ENCODE data around the gene SYT1.

SYT1 gene

DNA sequence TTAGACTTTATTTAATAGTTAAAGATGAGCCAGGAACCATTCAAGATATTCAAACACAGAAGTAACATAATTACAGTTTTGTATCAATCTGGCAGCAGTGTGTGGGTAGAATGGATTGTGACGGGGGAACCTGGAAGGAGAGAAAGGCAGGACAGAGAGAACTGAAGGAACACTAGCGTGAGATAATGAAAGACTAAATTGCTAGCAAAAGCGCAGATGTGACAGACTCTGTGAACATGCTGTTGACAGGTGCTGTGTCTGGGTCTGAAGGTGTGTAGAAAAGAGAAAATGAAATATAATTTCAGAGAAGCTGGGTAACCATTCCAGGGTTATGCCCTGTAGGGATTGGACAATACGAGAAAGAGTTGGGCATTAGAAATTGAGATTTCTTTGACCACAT lies 372.3 kb downstream of the SYT1 start:
- no peak for DNase-seq

DNA sequence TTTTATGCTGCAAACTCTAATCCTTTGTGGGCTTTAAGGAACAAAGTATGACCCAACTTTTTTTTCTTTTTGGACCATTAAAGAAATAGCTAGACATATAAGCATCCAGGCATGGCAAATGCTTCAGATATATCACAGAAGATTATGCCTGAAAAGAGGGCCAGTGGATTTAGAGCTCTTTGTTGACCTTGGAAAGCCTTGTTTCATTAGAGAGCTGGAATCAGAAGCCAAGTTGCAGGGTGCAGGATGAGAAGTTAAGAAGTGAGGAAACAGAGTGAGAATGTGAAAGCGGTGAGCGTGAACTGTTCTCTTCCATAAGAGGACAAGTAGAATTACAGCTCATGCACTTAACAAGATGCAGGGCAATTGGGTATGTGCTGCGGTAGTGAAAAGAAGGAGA lies 373.7 kb downstream of the SYT1 start:
- no peak for DNase-seq

DNA sequence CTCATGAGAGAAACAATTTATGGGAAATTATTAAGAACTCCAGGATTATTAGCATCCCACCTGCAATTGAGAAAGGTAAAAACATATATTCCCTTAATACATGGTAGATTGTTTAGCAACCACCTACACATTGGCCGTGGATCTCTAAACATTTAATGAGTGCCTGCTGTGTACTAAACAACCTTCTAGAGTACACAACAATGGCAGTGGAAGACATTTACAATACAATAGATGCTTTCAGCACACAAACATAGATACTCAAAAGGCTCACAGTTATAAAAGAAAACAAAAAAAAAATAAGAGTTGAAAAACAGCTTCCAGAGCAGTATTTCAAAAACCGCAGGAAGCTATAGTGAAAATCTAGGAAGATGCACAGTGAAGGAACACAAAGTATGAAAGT lies 382.9 kb downstream of the SYT1 start:
- no peak for DNase-seq

DNA sequence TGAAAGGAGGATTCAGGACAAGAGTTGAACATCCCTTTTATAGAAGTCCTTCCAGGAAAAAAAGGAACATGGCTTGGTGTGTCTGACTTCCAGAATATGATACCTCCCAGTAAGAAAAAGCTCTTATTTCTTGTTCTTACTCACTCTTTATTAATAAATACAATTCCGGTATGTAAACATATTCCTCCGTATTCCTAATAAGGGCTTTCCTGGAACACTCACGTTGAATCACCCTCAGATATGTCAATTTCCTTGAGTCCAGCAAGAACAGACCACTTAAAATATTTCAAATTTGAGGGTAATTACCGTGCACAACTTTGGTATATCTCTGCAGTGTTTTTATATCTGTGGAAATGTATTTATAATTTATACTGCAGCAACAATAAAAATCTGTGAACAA lies 385.6 kb downstream of the SYT1 start:
- no peak for DNase-seq

DNA sequence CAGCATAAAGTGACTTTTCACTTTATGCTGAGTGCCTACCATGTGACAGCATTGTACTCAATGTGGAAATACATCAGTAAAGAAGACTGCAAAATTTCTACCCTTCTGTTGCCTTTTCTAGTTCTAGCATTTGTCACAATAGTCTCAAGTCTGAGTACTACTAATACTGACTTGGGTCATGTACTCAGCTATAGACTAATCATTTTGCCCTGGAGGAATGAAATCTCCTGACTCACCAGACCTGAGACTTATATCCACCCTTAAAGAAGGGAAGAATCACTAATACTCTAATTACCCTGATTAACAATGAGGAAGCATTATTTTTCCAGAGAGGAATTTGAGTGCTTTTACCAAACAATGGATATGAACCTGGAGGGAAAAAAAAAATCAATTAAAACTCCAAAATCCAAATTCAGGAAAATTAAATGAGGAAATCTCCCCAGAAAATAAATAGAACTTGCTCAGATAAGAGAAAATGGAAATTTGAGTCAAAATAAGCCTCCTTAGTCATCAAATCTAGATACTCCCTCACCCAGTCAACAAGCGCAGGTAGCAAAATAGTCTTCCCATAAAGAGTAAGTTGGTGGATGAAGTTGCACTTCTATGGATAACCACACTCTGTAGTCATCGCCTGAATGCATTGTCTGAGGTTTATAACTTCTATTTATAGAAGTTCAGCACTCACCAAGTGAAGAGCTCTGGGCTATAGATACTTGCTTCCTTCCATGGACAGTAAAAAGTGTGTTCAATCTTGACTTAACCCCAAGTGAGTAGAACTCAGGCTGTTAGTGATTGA lies 386.6 kb downstream of the SYT1 start:
- no peak for DNase-seq

DNA sequence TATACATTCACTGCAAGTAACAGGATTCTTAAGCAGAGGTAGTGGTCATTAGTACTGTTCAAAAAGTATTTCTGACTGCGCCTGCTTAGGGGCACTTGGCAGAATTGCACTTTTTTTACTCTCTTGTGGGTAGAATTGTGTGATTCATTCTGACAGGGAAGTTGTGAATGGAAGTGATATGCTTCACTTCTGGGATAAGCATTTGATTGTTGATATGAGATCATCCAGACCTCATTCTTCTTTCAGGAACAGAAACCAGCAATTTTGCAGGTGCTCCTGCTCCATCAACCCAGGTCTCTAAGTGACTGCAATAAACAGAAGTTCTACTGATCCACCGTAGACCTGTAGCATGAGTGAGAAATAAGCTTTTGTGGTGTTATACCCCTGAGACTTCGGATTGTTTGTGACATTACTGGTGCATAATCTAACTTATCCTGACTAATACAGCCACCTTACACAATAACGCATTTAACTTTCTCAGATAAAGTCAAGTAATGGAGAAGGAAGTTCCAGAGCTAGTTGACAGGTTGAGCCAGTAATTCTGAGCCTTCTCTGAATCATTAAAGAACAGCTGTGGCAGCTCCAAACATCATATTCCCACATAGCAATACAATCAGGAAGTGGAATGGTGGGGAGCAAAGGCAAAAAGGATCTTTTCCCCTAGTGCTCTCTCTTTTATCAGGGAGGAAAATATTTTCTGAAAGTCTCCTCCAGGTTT lies 387.9 kb downstream of the SYT1 start:
- no peak for DNase-seq

DNA sequence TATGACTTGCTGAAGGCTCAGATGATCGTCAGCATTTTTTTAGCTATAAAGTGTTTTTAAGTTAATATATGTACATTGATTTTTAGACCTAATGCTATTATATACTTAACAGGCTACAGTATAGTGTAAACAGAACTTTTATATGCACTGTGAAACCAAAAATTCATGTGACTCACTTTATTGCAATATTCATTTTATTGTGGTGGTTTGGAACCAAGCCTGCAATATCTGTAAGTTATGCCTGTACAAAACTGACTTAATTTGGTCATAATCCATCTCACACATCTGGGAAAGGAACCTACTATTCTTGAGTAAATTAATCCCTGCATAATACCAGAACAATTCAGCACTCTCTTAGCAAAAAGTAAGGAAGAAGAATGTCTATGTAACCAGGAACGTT lies 390.7 kb downstream of the SYT1 start:
- DNase-seq, result peak; percentile 79

DNA sequence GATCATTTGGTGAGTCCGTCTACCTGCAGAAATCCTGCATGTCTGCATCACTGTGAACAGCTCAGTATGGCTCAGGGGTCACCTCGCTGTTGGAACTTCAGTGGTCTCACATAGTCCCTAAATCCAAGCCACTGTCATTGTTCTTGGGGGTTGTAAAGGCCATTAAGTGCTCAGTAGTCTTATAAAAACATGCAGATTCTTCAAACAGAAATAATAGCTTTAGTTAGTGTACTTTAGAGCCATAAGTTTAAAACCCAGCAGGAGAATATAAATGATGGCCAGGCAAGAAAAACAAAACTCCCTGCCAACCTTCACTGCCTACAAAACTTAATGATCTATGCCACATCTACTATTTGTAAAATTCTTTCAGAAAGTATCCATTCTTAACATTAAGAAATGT lies 396.3 kb downstream of the SYT1 start:
- DNase-seq, result no peak

DNA sequence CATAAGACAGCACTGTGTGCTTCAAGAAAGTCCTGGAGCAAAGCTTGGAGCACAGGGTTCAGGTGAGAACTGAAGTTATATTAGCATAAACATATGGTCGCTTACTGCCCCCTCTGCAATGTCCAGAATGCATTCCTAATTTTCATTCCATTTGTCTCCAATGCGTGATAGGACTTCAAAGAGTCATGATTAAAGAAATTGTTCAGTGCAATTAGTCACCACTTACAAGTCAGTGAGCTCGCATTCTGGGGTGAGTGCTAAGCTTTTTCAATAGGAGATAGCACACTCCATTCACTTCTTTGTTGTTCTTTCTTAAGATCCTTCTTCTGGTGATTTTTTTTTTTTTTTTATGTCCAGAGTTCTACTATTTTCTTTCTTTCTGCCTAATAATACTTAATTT lies 398.4 kb downstream of the SYT1 start:
- peak; percentile 34 for DNase-seq

DNA sequence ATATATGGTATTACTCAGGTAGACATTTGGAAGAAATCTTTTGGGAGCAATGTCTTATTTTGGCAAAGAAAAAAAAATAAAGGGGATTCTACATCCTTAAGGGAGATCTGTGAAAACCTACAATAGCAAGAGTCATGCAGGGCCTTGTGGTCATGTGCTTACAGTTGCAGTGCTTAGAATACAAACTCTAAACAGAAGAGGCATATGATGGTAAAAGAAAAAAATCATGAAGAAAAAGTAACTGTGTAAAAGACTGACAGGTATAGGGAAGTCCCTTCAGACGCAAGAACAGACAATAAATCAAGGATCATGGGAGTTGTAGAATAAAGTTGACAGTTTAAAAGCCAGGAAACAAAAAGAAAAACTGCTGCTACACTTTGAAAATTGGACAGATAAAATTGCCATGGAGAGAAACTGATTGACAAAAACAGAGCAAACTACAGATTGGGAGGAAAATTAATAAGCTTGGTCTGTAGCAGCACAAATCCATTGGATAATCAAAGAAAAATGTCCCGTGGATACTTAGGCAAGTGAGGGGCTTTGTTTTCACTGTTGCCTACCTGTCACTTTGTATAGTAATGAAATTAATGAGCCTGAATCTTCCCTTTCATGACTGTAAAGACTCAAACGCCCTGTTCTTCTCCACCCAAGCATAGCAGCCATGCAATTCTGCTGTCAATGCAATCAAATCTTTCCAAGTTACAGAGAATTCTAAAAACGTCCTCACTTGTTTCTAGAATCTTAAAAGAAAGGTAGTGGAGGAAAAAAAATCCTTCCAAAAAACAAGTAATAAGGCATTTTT lies 402.0 kb downstream of the SYT1 start:
- no peak for DNase-seq

DNA sequence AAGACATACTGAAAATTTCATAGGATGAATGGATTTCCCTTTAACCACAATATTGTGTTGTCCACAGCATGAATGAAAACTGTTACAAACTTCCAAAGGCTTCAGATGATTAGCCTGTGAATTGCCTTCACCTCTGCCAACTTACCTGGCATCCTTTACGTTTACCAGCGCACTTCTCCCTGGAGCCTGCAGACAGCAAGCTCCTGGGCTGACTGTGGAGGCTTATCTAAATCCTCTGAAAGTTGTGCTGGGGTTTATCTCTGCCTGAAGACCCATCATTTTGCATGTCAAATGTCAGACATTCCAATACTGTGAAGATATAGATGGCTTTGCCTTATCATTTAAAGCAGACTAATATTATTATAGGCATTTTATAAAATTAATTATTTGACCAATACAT lies 403.0 kb downstream of the SYT1 start:
- no peak for DNase-seq

DNA sequence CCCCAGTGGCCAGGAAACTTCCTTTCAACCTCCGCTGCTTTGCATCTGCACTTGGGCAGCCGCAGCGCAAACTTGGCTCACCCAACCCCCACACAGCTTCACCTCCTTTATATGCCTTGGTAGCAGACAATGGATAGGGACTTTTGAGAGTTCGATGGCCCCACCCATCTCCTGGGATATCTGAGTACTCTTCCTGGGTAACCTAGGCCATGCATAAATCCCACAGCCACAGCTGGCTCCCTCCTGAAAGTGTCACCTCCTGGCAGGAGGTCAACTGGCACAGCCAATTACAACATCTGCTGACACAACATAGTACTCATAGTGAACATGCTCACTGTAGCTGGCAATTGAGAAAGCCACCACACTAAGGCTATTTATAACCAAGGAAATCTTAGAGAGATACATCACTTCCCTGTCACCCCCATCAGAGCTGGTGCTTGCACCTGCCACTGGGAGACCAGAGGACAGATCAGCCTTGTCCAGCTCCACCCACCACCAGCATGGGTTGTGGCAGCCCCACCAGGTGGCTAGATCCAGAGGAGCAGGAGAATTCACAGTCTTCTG lies 410.0 kb downstream of the SYT1 start:
- no peak for DNase-seq

DNA sequence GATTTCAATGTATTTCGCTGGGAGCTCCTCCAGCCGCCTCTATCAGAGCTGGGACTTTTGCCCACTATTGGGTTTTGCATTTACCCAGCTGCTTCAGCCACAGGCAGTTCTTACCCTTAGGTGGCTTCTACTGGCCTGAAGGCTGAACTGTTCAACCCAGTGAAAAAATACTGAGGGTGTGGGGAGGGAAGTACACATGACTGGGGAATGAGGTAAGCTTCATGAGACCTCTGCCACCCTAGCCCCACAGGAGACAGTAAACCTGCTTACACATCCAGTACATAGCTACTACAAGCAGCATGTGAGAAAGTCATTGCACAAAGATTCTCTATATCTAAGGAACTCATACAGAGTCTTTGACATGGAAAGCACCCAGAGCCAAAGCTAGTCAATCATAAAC lies 411.1 kb downstream of the SYT1 start:
- DNase-seq, result no peak

DNA sequence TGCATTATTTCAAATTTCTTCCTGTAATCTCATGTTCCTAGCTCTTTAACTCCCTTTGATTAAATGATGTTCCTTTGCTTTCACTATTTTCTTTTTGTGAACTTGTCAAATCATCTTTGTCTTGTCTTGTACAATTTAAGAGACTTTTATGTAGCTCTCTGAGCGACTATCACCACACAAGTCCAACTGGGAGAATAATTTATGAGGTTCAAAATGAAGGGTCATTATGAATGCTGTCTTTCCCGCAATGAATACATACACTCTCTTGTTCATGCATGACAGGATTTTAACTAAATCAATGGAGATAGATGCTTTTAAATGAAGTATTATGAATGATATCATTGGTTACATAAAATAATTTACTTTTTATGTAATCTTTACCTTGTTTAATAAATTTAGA lies 418.8 kb downstream of the SYT1 start:
- no peak for DNase-seq

DNA sequence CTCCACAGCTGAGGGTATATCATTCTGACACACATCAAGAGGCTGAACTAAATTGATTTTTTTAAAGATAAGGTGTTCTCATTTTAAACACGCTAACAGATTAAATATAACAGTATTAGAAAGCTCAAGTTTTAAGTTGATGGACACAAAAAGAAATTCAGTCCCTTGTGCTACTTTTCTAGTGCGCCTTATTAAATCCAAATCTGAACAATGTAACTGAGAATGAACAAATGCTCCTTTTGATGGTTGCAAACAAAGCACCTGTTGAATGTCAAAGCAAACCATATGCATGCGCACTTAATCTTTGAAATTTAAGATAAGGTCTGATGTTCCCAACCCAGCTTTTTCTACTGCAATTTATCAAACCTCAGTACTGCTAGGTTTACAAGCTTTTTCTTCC lies 424.3 kb downstream of the SYT1 start:
- DNase-seq, result no peak

DNA sequence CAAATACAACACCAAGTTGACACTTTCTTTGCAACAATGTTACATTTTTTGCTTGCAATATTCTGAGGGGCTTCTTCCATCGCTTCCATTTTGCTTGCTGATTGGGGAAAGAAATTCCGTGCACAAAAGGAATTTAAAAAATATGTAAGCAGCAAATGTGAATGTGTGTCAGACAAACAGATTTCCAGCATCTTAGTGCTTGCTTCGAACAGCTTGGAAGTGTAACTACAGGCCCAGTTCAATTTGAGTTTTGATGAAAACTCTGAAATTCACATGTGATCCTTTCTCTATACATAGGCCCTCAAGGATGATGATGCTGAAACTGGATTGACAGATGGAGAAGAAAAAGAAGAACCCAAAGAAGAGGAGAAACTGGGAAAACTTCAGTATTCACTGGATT lies 427.1 kb downstream of the SYT1 start:
- no peak for DNase-seq

DNA sequence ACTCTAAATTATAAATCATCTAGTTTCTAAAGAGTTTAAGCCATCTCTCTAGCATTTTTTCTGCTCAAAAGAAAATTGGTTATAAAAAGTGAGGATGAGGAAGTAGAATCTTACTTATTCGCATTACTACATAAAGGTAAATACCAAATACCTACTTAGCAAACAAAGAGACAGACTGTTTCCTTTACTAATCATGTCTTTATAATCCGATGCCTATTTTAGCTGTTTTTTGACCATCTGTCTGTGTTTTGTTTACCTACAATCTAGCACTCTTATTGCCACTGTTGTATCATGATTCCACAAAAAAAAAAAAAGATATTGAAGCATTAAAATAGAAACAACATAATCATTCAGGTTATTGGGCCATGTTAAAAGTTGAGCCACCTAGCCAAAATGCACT lies 430.0 kb downstream of the SYT1 start:
- no peak for DNase-seq

DNA sequence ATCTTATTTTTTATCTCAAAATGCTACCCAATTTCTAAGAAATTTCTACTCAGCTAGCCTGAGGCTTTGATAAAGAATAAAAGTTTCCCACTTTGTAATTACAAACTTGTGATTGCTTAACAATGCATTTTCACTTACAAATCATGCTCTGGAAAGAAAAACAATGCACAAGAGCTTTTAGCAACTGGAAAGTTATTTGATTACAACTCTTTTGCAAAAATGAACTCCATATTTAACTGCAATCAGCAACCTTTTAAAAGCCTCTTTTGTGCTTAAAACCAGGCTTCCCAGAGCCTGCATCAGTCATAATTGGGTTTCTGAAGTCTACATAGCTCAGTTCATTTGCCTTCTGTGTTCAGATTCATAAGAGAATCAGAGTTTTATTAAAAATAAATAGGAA lies 431.0 kb downstream of the SYT1 start:
- DNase-seq, result no peak

DNA sequence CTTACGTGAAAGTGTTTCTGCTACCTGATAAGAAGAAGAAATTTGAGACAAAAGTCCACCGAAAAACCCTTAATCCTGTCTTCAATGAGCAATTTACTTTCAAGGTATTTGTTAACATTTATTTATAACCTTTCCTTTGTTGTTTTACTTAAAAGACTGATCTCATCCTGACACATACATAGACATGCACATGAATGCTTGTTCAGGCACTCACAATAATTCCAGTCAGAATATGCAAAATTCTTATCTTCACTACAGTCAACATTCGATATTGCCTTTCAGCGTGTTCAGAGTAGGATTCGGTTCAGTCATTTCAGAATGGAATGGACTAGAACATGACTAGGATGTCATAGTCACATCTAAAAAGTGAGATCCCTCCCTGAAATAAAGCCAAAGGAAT lies 431.6 kb downstream of the SYT1 start:
- DNase-seq, result no peak

DNA sequence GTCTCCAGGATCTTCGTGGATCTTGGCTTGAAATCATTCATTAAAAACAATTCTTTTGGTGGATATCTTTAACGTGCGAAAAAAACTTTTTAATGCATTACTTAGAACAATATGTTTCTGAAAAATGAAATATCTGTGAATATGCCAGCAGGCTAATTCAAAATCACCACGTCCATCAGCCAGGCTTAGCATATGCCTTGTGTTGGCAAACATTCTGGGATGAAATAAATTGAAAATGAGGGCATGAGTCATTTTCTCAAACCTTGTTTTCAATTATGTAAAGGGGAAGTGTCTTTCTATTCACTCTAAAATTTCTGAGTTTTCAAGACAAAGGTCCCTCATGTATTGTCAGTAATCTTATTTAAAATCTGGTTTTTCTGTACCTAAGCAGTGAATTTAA lies 432.3 kb downstream of the SYT1 start:
- no peak for DNase-seq

DNA sequence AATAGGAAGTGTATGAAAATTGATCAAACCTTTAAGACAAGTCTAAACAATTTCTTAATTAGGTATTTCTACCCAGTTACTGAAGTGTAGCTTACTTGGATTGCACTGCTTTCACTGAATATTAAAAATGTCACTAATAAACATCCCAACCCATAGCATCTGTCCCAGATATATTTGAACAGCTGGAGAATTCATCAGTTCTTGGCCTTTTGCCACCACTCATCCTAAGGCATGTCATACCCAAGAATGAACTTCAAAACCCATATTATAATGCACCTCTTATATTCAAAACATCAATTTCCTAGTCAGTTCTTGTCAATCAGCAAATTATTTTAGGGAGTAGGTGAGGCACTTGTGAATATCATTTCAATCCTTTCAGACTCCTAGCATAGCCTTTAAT lies 433.9 kb downstream of the SYT1 start:
- DNase-seq, result peak; percentile 3

DNA sequence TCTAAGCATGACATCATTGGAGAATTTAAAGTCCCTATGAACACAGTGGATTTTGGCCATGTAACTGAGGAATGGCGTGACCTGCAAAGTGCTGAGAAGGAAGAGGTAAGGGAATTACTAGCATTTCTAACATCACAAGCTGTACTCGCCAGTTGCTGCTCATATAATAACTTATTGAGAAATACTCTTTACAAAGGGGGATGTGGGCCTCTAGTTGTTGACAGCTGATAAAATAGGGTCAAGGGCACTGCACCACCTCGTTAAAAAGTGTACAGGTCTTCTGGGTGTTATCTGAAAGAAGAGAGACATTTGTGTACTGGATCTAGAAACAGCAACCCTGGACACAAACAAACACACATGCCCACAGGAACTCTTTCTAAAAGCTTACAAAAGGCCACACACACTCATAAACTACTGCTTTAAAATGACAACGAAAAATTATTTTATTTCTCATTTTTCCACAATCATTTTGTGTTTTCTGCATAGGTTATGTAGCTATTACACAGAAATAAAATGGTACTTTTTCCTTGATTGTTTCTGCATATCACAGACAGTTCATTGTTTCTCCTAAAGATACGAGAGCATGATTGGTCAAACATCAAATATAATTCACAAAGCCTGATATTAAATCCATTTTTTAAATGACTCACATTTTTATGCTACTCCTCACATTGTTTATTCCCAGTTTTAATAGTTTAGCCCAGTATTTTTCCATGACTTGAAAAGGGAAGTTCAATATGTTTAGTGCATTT lies 435.0 kb downstream of the SYT1 start:
- no peak for DNase-seq

DNA sequence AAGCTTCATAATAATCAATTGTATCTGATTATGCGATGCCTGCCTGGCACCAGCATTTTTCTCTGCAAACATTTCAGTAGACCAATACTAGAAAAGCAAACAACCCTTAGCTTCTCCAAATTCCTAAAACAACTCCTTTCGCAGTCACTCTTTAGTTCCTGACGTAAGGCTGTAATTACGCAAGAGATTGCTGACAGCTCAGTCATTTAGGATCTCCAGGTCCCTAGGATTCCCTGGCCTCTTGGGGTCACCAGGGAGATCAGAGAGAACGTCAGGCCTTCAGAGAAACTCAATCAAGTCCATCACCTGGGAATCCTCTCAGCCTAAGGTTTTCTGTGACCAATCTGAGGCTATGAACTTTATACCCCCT lies 435.6 kb downstream of the SYT1 start:
- peak; percentile 15 for DNase-seq

All from fibroblast of skin of abdomen (primary cell).